Activated T-cell treated with anti-CD3 and anti-CD28 coated beads, Interleukin-2, amount 50 U/mL, for 72 hours (primary cell): ENCODE data around the gene TSTD2. TPM values are rescaled to one million over a fixed set of nuclear protein-coding genes. Genes with fewer than 3 reads are reported as not detected.
A peak's percentile ranks its signal among the peaks of the same experiment; 100 is the strongest.
"Not testable (repeated sequence)": the region's sequence is repeated elsewhere in the genome, so short reads cannot be mapped to it uniquely, and the experiment has no call there.

Experiments
- ATAC-seq, 2 donors: fragments of 150-1000 bp; cut with Tn5 transposase; replicated peaks in 1 of 2; 2 replicates each; pipeline ENCODE4 v1.10.0; 2021; ENCODE audit warnings: moderate library complexity in 2 of 2, mild to moderate bottlenecking in 1 of 2
- DNase-seq, 2 donors: peaks; one replicate each; pipeline ENCODE4 v3.0.0; 2021 to 2022; ENCODE audit warnings: mixed read lengths in 1 of 2
- H3K27ac Mint-ChIP-seq: one replicate; pipeline ENCODE4 v1.8.0; 2022; ENCODE audit warnings: mild to moderate bottlenecking, moderate library complexity, mixed read lengths
- H3K27me3 Mint-ChIP-seq: one replicate; pipeline ENCODE4 v1.8.0; 2022; ENCODE audit warnings: low read depth, mixed read lengths
- H3K36me3 Mint-ChIP-seq, 2 donors: one replicate each; pipeline ENCODE4 v1.8.0; 2022; ENCODE audit warnings: mixed read lengths in 2 of 2, mild to moderate bottlenecking in 1 of 2; ENCODE audit not compliant: insufficient read depth in 2 of 2
- H3K4me1 Mint-ChIP-seq: one replicate; pipeline ENCODE4 v1.8.0; 2022; ENCODE audit warnings: low read depth, mixed read lengths
- H3K4me3 Mint-ChIP-seq, 2 donors: one replicate each; pipeline ENCODE4 v1.8.0; 2022; ENCODE audit warnings: mild to moderate bottlenecking in 2 of 2, mixed read lengths in 2 of 2, moderate library complexity in 2 of 2
- H3K9me3 Mint-ChIP-seq, 2 donors: one replicate each; pipeline ENCODE4 v1.8.0; 2022; ENCODE audit warnings: mixed read lengths in 2 of 2
- total RNA-seq, 2 donors: library from RNA; stranded (reverse); gene quantifications; one replicate each; pipeline ENCODE4 v1.2.3, GENCODE V29; 2022

The TSTD2 gene
- total RNA-seq, 2 donors from 2014 or later = 18.7 to 23.3 TPM

DNA sequence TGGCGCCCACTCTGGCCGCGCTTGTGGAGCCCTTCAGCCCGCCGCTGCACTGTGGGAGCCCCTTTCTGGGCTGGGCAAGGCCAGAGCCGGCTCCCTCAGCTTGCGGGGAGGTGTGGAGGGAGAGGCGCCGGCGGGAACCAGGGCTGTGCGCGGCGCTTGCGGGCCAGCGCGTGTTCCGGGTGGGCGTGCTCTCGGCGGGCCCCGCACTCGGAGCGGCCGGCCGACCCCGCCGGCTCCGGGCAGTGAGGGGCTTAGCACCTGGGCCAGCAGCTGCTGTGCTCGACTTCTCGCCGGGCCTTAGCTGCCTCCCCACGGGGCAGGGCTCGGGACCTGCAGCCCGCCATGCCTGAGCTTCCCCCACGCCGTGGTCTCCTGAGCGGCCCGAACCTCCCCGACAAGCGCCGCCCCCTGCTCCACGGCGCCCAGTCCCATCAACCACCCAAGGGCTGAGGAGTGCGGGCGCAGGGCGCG, 59.0 kb downstream of the TSTD2 start:
- ATAC-seq, DNase-seq, H3K36me3 Mint-ChIP-seq, H3K27me3 Mint-ChIP-seq, H3K4me3 Mint-ChIP-seq, H3K27ac Mint-ChIP-seq, H3K9me3 Mint-ChIP-seq: not testable (repeated sequence)
- peaks cover 21% of the 10 kb centered on the region for H3K4me1 Mint-ChIP-seq

DNA sequence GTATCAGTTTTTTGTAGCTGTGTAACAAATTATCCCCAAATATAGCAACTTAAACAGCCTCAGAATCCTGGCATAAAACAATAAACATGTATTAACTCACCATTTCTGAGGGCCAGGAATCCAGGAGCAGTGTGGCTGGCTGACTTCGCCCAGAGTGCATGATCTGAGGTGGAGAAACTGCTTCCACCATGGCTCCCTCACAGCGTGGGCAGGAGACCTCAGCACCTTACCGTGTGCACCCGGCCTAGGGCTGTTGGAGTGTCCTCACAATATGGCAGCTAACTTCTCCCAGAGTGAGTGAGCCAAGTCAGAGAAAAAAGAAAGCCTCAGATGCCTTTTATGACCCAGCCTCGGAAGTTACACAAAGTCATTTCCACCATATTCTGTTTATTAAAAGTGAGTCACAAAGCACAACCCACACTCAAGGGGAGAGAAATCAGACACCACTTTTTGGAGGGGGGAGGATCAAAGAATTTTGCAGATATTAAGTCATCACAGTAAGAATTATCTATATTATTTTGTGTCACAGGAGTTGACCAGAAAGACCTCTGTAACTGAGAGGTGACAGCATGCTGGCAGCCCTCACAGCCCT, 59.6 kb downstream of the TSTD2 start:
- no peaks in the 10 kb centered on the region for H3K9me3 Mint-ChIP-seq
- ATAC-seq = peak in 1 of 2 donors; percentile 22
- DNase-seq = no peak
- H3K4me3 Mint-ChIP-seq = peak overlapping the region in 1 of 2 donors; percentile 18
- H3K27ac Mint-ChIP-seq = no peak overlapping the region
- H3K36me3 Mint-ChIP-seq = no peaks in the 10 kb centered on the region
- peaks cover 21% of the 10 kb centered on the region for H3K4me1 Mint-ChIP-seq
- peaks cover 5% of the 10 kb centered on the region for H3K27me3 Mint-ChIP-seq

DNA sequence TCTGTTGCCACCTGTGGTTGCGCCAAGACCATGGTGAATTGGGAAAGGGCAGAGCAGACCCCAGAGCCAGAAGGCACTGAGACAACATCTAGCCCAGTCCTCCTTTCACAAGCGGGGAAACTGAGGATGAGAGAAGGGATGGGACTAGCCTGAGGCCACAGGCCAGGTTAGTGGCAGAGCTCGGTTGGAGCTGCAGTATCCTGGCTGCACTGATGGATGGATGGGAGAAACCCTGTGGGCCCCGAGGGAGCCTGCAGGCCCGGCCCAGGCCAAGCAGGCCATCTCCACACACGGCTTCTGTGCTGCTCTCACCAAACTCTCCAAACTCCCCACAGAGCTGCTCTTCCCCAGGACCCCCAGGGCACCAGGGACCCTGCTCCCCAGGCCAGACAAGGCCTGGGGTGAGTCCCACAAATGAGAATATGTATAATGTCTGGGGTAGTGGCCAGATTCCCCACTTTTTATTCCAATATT, 60.2 kb downstream of the TSTD2 start:
- DNase-seq = no peak
- Mint-ChIP-seq H3K36me3 (no peaks in the 10 kb centered on the region), H3K4me1 (peaks cover 21% of the 10 kb centered on the region), H3K27ac (no peak overlapping the region), H3K27me3 (peaks cover 5% of the 10 kb centered on the region), H3K4me3 (no peak overlapping the region), H3K9me3 (no peaks in the 10 kb centered on the region)
- no peak for ATAC-seq

DNA sequence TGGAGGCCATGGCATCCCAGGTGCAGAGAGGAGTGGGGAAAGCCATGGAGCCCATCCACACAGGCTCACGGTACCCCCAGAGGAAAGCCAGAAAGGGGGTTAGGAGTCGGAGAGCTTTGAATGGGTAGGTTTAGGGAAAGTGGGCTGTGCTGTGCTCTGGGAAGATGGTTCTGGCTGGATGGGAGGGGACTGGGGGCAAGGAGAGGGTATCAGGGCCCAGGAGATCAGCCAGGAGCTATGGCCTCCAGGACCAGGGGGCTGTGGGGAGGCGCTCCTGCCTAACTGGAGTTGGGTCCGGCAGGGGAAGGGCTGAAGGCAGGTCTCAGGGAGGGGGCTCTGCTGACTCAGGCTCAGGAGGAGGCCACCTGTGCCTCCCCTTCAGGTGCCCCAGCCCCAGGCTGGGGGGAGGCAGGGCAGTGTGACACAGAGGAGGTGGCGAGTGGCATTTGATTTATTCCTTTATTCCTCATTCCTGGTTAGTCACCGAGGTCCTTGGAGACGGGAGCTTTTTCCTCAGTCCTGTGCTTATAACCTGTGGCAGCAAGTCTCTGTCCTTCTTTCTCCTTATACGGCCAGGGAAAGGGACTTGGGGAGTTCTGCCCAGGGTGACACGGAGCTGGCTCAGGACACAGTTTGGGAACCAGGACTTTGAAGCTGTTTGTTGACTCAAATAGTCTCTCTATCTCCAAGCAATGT, 60.8 kb downstream of the TSTD2 start:
- peaks cover 5% of the 10 kb centered on the region for H3K27me3 Mint-ChIP-seq
- no peaks in the 10 kb centered on the region for H3K36me3 Mint-ChIP-seq
- peaks cover 21% of the 10 kb centered on the region for H3K4me1 Mint-ChIP-seq
- H3K9me3 Mint-ChIP-seq = no peaks in the 10 kb centered on the region
- H3K27ac Mint-ChIP-seq = no peak overlapping the region
- H3K4me3 Mint-ChIP-seq = no peak overlapping the region
- no peak for DNase-seq
- no peak for ATAC-seq

DNA sequence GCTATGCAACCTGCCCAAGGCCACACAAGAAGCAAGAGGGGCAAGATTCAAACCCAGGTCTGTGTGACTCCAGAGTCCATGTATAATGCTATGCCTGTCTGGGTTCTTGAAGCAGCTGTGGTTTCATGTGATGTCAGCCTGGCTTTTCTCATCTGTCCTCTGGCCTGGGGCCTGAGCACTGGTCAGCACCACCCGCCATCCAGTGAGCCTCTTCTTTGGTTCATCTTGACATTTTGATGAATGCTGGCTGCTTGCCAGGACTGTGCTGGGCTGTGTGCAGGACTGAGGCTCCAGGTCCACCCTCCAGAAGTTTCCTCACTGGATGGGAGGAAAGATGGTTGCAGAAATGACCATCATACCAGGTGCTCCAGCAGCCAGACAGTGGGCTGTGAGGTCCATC, 61.5 kb downstream of the TSTD2 start:
- Mint-ChIP-seq H3K9me3 (no peaks in the 10 kb centered on the region), H3K27me3 (peaks cover 5% of the 10 kb centered on the region), H3K36me3 (no peaks in the 10 kb centered on the region), H3K27ac (no peak overlapping the region), H3K4me3 (no peak overlapping the region), H3K4me1 (peaks cover 21% of the 10 kb centered on the region)
- no peak for DNase-seq
- ATAC-seq = no peak

DNA sequence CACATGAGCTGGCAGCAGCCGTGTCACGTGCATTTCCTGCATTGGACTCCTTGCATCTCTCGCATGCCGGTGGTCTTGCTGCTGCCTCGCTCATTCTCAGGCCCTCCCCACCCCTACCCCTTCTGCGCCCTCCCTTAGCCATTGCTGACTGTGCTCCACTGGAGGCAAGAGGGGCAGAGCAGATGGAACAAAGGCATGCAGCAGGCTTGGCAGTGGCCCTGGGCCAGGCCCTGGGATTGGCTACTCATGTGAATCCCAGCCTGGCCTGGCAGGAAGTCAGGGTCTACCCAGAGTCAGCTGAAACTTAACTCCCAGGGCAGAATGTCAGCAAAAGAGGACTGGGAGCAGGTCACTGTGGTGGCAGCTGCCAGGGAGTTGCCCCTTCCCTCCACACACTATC, 62.3 kb downstream of the TSTD2 start:
- Mint-ChIP-seq H3K4me3 (no peak overlapping the region), H3K36me3 (no peaks in the 10 kb centered on the region), H3K9me3 (no peaks in the 10 kb centered on the region), H3K27ac (no peak overlapping the region), H3K4me1 (peaks cover 18% of the 10 kb centered on the region), H3K27me3 (peaks cover 5% of the 10 kb centered on the region)
- DNase-seq (no peak), ATAC-seq (no peak)

DNA sequence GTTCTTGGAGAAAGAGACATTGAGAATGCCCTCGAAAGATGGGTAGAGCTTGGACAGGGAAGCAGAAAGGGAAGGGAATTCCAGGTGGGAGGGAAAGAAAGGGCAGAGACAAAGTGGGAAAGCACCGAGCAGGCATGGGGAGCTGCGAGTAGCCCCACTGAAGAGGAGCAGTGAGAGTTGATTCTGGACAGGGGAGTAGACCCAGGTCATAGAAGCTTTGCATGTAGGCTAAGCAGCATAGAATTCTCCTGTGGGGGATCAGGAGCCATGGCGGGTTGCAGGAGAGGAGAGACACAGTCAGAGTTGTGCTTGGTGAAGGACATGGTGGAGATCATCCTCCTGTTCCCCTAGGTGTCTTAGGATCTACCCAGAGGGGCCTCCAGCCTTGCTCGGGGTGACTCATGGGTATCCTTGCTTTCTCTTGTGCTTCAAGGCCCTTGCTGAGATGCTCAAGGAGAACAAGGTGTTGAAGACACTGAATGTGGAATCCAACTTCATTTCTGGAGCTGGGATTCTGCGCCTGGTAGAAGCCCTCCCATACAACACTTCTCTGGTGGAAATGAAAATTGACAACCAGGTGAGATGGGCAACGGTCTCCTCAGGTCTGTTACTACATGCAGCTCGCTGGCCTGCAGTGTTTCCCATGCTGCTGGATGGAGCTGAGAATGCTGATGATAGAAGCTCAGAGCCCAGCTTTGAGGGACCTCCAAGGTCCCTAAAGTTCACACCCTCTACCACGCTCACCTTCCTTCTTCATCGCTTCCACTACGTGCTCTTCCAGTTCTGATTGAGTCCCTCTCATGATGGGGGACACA, 64.5 kb downstream of the TSTD2 start:
- ATAC-seq (no peak), DNase-seq (no peak)
- H3K36me3 Mint-ChIP-seq = no peaks in the 10 kb centered on the region
- H3K4me3 Mint-ChIP-seq = no peak overlapping the region
- peaks cover 6% of the 10 kb centered on the region for H3K4me1 Mint-ChIP-seq
- peaks cover 5% of the 10 kb centered on the region for H3K27me3 Mint-ChIP-seq
- H3K27ac Mint-ChIP-seq = no peak overlapping the region
- no peaks in the 10 kb centered on the region for H3K9me3 Mint-ChIP-seq

DNA sequence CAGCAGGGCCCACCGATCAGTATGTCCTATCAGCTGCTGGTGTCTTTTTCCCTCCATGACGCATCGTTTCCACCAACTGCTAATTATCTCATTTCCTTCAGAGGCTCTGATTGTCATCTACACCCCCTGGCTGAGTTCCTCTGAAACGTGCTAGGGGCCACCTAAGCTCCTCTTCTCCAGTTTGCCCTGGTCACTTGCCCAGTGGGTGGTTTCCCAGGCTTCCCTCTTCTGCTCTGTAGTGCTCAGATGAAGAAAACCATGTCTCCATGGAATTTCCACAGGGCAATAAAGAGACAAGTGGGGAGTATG, 65.3 kb downstream of the TSTD2 start:
- Mint-ChIP-seq H3K27ac (no peak overlapping the region), H3K36me3 (no peaks in the 10 kb centered on the region), H3K27me3 (peaks cover 5% of the 10 kb centered on the region), H3K4me3 (no peak overlapping the region), H3K4me1 (peaks cover 6% of the 10 kb centered on the region), H3K9me3 (no peaks in the 10 kb centered on the region)
- ATAC-seq (no peak), DNase-seq (no peak)

DNA sequence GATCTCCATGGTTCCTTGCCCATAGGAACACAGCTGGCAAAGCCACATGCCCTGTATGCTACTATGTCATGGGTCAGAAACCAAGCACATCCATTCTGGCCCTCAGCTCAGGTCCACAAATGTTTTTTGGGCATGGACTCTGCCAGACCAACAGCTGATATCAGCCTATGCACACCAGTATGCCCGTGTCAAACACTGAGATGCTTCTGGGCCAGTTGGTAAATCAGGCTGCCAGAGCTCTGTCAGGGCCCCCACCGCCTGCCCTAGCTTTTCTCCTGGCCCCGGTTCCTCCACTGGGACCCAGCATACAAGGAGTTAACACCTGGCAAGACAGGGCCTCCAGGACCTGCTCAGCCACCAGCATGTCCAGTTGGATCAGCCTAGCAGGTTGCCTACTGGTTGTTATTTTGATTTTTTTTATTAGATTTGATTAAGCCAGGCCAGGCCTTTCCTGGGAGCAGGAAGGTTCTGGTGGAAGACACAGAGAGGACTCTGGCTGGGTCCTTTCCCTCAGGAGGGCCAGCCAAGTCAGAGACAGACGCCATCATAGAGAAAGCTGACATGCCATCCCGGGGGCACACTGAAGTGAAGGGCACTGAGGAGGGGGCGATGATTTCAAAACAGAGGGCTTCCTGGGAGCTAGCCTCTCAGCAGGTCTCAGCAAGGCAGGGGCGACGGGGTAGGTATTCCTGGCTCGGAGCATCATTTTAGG, 65.8 kb downstream of the TSTD2 start:
- Mint-ChIP-seq H3K27ac (no peak overlapping the region), H3K4me1 (peaks cover 6% of the 10 kb centered on the region), H3K36me3 (no peaks in the 10 kb centered on the region), H3K27me3 (peaks cover 7% of the 10 kb centered on the region), H3K4me3 (no peak overlapping the region), H3K9me3 (no peaks in the 10 kb centered on the region)
- no peak for ATAC-seq
- no peak for DNase-seq

DNA sequence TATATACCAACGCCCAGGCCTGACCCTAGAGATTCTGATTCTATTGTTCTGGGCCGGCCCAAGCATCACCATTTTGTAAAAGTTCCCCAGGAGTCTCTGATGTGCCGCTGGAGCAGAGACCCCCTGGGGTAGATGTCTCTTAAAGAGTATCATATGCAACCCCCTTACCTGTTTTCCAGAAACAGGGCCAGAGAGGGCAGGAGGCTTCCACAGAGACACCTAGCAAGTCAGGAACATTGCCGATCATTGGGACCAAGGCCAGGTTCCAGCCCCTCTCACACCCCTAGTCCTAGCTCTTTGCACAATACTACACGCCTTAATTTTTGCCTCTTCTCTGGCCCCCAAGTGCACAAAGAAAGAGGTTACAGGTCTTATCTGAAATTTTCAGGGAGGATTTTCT, 67.9 kb downstream of the TSTD2 start:
- no peak for DNase-seq

DNA sequence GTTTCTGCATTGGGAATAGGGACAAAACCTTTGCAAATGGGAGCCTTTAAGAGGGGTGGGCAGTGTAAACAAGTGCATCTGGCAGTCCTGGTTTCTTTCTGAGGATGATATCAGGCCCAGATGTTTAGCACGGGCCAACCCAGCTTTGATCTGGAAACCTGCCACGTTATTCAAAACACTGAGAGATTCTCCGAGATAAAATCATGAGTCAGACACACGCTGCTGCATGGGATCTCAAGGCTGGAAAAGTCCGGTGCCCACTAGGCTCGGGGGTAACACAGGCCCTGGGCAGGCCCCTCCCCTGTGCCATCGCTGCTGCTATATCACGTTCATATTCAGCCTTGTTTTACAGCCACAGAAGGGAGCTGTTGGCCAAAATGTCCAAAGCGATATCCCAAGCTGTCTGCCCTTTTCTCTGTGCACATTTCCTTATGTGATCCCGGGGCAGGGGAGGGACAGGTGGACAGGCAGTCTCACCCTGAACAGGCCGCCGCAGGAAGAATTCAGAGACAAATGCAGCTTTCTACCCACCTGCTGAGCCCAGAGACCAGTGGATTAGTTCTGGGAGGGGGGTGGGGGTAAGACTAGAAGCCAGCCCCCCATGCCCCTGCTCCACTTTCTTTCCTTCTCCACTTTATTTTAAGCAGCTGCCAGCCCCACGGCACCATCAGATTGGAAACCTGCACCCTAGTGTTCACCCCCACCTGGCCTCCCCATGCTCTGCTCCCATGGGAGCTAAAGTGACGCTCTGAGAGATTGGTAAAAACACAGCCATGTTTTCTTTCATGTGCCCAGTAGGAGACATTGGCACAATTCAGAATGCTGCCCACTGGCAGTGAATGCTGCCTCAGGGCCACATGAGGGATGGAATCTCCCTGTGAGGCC, 68.6 kb downstream of the TSTD2 start:
- ATAC-seq (no peak), DNase-seq (no peak)
- Mint-ChIP-seq H3K27me3 (peaks cover 24% of the 10 kb centered on the region), H3K4me1 (no peaks in the 10 kb centered on the region), H3K36me3 (no peaks in the 10 kb centered on the region), H3K4me3 (no peak overlapping the region), H3K9me3 (no peaks in the 10 kb centered on the region), H3K27ac (no peak overlapping the region)

More for the DNA sequence above, 67.9 kb downstream of the TSTD2 start:
- Mint-ChIP-seq H3K9me3 (no peaks in the 10 kb centered on the region), H3K27me3 (peaks cover 20% of the 10 kb centered on the region), H3K36me3 (no peaks in the 10 kb centered on the region), H3K27ac (no peak overlapping the region), H3K4me3 (no peak overlapping the region), H3K4me1 (peaks cover 5% of the 10 kb centered on the region)
- ATAC-seq = no peak

DNA sequence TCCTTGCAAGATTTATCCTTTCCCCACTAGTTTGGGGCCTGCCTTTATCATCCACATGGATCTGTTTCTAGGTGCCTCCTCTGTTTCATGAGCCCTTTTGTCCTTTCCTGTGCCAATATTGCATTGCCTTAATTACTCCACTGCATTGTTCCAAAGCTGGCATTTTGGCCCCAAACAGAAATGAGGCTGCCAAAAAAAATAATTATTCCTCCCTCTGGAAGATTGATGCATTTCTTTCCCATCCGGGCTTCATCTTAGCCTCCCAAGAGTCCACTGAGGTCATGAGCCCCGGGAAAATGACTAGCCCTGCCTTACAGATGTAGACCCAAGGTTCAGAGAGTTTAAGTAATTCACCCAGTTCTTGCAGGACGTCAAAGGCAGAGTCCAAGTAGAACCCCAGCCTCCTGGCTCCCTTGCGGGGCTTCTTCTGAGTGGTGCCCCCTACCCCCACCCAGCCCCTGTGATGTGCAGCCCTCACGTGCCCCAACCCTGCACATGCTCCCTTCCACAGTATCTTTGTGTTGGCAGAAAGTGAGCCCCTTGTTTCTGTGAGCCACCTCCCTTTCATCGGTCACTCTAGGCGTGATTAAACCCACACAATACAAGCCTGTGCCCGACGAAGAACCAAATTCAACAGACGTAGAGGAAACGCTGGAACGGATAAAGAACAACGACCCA, 69.6 kb downstream of the TSTD2 start:
- no peak overlapping the region for H3K4me3 Mint-ChIP-seq
- peaks cover 32% of the 10 kb centered on the region for H3K27me3 Mint-ChIP-seq
- no peak for DNase-seq
- peaks cover 9% of the 10 kb centered on the region for H3K4me1 Mint-ChIP-seq
- no peak overlapping the region for H3K27ac Mint-ChIP-seq
- no peak for ATAC-seq
- no peaks in the 10 kb centered on the region for H3K9me3 Mint-ChIP-seq
- H3K36me3 Mint-ChIP-seq = no peaks in the 10 kb centered on the region
